Gastroesophageal sphincter (tissue), 4 donors: ENCODE measurements around the gene CKMT2. TPM values are rescaled to one million over a fixed set of nuclear protein-coding genes. Genes with fewer than 3 reads are reported as not detected.
A peak's percentile ranks its signal among the peaks of the same experiment; 100 is the strongest.

Experiments
- ATAC-seq: fragments of 150-250 bp; one replicate; pipeline ENCODE4 v1.9.1; 2016; ENCODE audit warnings: mild to moderate bottlenecking, moderate library complexity
- H3K27ac ChIP-seq, 4 donors: fragments of 200-600 bp; sonication (generic) in 3 of 4; 1 replicate in 3 of 4; 2 replicates in 1 of 4; pipeline ENCODE4 v1.5.1; 2016 to 2019
- H3K27me3 ChIP-seq: fragments of 200-600 bp; sonication (generic); one replicate; pipeline ENCODE4 v1.5.1; 2019
- H3K36me3 ChIP-seq, 2 donors: fragments of 200-600 bp; sonication (generic); one replicate each; pipeline ENCODE4 v1.5.1; 2019; ENCODE audit warnings: control low read depth in 1 of 2
- H3K4me1 ChIP-seq, 3 donors: fragments of 200-600 bp; sonication (generic); 1 replicate in 2 of 3; 2 replicates in 1 of 3; pipeline ENCODE4 v1.5.1; 2016 to 2019; ENCODE audit warnings: control low read depth in 2 of 3
- H3K4me3 ChIP-seq, 2 donors: fragments of 200-600 bp; sonication (generic); one replicate each; pipeline ENCODE4 v1.5.1; 2019; ENCODE audit warnings: mild to moderate bottlenecking in 1 of 2, moderate library complexity in 1 of 2
- H3K9me3 ChIP-seq, 3 donors: fragments of 200-600 bp; sonication (generic); one replicate each; pipeline ENCODE4 v1.5.1; 2017 to 2019; ENCODE audit warnings: control low read depth in 2 of 3
- EP300 ChIP-seq: sonication (generic); formaldehyde crosslinking; IDR thresholded peaks from one replicate; pipeline ENCODE4 v1.6.1; 2017; ENCODE audit warnings: antibody characterized with exemption, mild to moderate bottlenecking
- POLR2A ChIP-seq, 2 donors: fragments of 450-650 bp; IDR thresholded peaks; one replicate each; pipeline ENCODE4 v1.6.1; 2017; ENCODE audit warnings: antibody characterized with exemption in 2 of 2, mild to moderate bottlenecking in 2 of 2, moderate library complexity in 1 of 2
- POLR2AphosphoS5 ChIP-seq: sonication (generic); formaldehyde crosslinking; IDR thresholded peaks from one replicate; pipeline ENCODE4 v1.6.1; 2017; ENCODE audit warnings: antibody characterized with exemption
- WGBS, 2 donors: methylation state at CpG; one replicate each; pipeline ENCODE4 v1.1.5; 2018; ENCODE audit warnings: low coverage in 1 of 2; 5-methylcytosine and 5-hydroxymethylcytosine counted together
- total RNA-seq, 4 donors: library from RNA; depleted of rRNA; stranded (reverse); fragments of >200 nt; gene quantifications; one replicate each; pipeline ENCODE4 v1.1.0, GENCODE V29; 2016
- TF ChIP-seq, protein P1 (sequence below), 4 experiments: fragments of 200-600 bp in 2 of 4; fragments of 450-650 bp in 2 of 4; sonication (generic) in 1 of 4; IDR thresholded peaks; one replicate each; pipeline ENCODE4 v1.5.1; 2017 to 2019; ENCODE audit warnings: antibody characterized with exemption in 4 of 4, mild to moderate bottlenecking in 2 of 4, moderate library complexity in 2 of 4

The CKMT2 gene
- total RNA-seq, result 10 to 100 TPM in 3 of 4 donors, 1 to 10 TPM in 1; 3.9 to 33.6 (median 14.2) TPM

DNA sequence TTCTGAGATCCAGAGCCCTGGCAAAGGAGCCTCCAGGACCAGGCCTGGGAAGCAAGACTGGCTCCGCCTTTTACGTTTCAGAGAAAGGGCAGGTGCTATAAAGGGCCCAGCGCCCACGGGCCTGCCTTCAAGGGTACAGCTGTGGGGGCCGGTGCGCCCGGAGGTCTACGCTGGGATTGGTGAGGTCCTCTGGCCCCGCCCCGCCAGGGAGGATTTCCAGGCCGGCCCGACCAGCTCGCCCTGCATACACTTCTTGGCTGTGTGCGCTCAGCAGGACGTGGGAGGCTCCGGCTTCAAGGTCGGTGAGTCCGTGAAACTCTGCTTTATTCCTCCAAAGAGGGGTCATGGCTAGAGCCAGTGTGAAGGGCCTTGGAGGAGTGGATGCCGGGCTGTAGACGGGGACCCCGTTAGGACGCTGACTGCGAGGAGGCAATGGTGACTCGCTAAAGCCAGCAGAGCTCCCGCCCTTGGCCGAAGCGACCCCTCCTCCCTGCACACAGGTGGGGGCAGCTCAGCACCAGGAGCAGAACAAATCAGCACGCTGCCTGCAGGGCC, at the start of gene CKMT2:
CKMT2 (plus strand) TSS at position 243 of the 555 bp plus-strand sequence. CDS start 17,811 bp downstream, outside the sequence.
- peak within 1 kb of the TSS; percentile 64 to 83 (median 82) for H3K27ac ChIP-seq
- 0% methylated on average over 4 to 10 of the region's 28 CpGs for WGBS, 2 donors
- H3K27me3 ChIP-seq, result no peaks in the 10 kb centered on the region
- no peaks in the 10 kb centered on the region for H3K9me3 ChIP-seq
- peaks cover 4 to 43% (median 10%) of the 10 kb centered on the region in 3 donors for H3K4me1 ChIP-seq
- peak; percentile 85 for ATAC-seq
- TF ChIP-seq EP300 (no peak), POLR2A (IDR thresholded peaks at IDR 0.05) (peak; percentile 28 to 33), POLR2AphosphoS5 (peak; percentile 65)
- H3K36me3 ChIP-seq, result no peaks in the 10 kb centered on the region
- peak within 1 kb of the TSS; percentile 29 to 48 for H3K4me3 ChIP-seq

DNA sequence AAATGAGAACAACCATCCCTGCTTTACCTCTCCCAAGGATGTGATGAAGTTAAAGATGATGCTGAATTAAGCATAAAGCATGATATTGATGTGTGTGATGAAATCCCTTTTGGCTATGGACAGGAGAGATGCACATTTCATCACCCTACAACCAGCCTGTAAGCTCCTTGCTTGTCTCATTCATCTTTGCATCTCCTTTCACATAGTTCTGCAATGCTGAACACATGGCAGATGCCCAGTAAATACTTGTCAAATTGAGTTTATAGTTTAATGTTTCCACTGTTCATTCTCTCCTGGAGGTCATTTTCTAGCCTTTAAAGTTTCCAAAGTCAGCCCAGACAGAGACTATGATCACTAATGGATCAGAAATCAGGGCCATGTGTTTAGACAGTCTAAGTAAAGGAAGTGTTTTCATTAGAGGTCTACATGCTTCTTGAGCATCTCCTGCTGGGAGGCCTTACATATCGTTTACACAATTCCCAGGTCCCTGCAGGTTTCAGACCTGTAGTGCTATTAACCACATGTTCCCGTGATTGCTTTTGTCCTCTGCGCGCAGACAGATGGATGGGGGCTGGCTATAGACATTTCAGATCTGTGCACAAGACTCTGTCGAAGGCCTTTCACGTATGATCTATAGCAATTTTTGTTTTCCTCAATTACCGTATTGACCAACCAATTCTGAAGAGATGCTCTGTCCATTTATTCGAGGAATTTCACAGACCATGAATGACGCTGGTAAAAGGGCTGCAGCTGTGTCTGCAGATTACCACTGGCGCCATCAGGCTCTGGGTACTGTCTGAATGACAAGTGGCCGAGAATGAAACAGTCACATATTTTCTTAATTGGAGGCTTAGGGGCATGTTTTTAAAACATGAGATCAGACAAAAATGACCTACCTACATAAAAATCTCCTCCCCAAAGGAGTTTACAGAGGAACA, 49.0 kb upstream of the CKMT2 start:
- TF ChIP-seq, protein P1, sequence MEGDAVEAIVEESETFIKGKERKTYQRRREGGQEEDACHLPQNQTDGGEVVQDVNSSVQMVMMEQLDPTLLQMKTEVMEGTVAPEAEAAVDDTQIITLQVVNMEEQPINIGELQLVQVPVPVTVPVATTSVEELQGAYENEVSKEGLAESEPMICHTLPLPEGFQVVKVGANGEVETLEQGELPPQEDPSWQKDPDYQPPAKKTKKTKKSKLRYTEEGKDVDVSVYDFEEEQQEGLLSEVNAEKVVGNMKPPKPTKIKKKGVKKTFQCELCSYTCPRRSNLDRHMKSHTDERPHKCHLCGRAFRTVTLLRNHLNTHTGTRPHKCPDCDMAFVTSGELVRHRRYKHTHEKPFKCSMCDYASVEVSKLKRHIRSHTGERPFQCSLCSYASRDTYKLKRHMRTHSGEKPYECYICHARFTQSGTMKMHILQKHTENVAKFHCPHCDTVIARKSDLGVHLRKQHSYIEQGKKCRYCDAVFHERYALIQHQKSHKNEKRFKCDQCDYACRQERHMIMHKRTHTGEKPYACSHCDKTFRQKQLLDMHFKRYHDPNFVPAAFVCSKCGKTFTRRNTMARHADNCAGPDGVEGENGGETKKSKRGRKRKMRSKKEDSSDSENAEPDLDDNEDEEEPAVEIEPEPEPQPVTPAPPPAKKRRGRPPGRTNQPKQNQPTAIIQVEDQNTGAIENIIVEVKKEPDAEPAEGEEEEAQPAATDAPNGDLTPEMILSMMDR (IDR thresholded peaks at IDR 0.05), result no peak
- no peak for TF ChIP-seq POLR2AphosphoS5
- no peak for TF ChIP-seq EP300
- no peak for TF ChIP-seq POLR2A (IDR thresholded peaks at IDR 0.05)
- Histone ChIP-seq H3K27ac (no peak overlapping the region), H3K27me3 (peaks cover 6% of the 10 kb centered on the region), H3K4me3 (no peak overlapping the region), H3K4me1 (no peaks in the 10 kb centered on the region), H3K36me3 (no peaks in the 10 kb centered on the region), H3K9me3 (no peaks in the 10 kb centered on the region)
- 66 to 76% methylated on average over 7 to 10 of the region's 11 CpGs for WGBS, 2 donors
- no peak for ATAC-seq

DNA sequence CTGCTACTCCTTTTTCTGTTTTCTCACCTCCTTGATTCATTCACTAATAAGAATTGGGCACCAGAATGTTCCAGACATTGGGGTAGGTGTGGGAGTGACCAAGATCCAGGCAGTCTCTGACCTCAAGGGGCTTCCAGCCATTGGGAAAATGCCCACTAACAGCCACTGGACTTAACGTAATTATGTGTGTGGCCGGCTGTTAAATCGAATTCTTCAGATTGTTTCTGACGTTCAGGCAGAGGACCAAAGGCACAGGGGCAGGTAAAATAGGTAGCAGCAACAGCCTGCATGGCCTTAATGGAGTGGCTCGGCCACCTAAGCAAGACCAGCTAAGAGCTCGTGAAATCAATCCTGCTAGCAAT, 48.4 kb upstream of the CKMT2 start:
- no peaks in the 10 kb centered on the region for H3K36me3 ChIP-seq
- no peak overlapping the region for H3K27ac ChIP-seq

DNA sequence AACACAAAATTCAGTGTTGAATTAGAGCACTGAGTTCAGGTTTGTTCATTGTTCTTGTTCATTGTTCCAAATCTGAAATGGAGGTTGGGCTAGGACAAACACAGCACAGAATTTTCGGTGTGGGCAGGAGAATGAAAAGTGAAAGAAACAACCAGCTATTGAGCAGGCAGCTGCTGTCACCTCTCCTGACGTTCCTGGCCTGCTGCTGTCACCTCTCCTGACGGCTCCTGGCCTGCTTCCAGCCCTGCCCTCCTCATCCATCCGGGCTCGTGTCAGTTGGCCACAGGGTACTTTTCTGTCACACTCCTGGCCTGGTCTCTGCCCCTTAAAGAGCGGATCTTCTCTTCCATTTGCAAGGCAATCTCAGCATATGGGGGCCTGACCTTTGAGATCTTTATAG, 45.2 kb upstream of the CKMT2 start:
- no peaks in the 10 kb centered on the region for H3K9me3 ChIP-seq
- H3K27me3 ChIP-seq, result peaks cover 10% of the 10 kb centered on the region
- H3K4me3 ChIP-seq, result no peak overlapping the region
- no peaks in the 10 kb centered on the region for H3K36me3 ChIP-seq
- no peak overlapping the region for H3K27ac ChIP-seq
- no peaks in the 10 kb centered on the region for H3K4me1 ChIP-seq
- 33 to 34% methylated on average over 5 to 6 of the region's 6 CpGs for WGBS, 2 donors
- TF ChIP-seq POLR2AphosphoS5 (no peak), POLR2A (IDR thresholded peaks at IDR 0.05) (no peak), EP300 (no peak)
- TF ChIP-seq, protein P1 (IDR thresholded peaks at IDR 0.05), result no peak
- no peak for ATAC-seq

More for the DNA sequence above, 48.4 kb upstream of the CKMT2 start:
- no peak overlapping the region for H3K4me3 ChIP-seq
- TF ChIP-seq POLR2AphosphoS5 (no peak), EP300 (no peak), POLR2A (IDR thresholded peaks at IDR 0.05) (no peak)
- TF ChIP-seq, protein P1 (IDR thresholded peaks at IDR 0.05), result no peak
- no peaks in the 10 kb centered on the region for H3K4me1 ChIP-seq
- no peak for ATAC-seq
- 71 to 92% methylated on average over 2 to 5 of the region's 6 CpGs for WGBS, 2 donors
- H3K27me3 ChIP-seq, result peaks cover 10% of the 10 kb centered on the region
- H3K9me3 ChIP-seq, result no peaks in the 10 kb centered on the region

DNA sequence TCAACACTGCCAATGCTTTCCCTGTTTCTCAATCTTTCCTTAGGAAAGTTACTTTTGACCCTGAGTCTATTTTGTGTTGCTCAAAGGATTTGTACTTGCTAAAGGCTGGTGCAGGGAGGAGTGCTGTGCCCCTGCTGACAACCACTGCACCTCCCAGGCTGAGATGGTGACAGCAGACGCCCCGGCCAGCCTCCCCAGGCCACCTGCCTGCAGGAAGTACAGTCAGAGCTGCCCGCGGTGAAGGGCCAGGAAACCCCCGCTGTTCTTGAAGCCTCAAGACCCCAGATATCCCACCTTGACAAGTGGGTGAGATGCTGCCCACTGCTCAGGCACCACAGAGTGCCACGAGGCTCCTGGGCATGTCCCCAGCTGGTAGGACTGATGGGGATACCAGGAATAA, 44.2 kb upstream of the CKMT2 start:
- Histone ChIP-seq H3K27me3 (peaks cover 10% of the 10 kb centered on the region), H3K4me3 (no peak overlapping the region), H3K4me1 (no peaks in the 10 kb centered on the region), H3K36me3 (no peaks in the 10 kb centered on the region), H3K9me3 (no peaks in the 10 kb centered on the region), H3K27ac (no peak overlapping the region)
- no peak for ATAC-seq
- TF ChIP-seq POLR2AphosphoS5 (no peak), EP300 (no peak), POLR2A (IDR thresholded peaks at IDR 0.05) (no peak)
- TF ChIP-seq, protein P1 (IDR thresholded peaks at IDR 0.05), result no peak
- 46% methylated on average over 6 of the region's 6 CpGs; no CpG with 5 or more reads in 1 of the 2 donors for WGBS, 2 donors
